Gastroesophageal sphincter (tissue), 4 donors: ENCODE results near the gene CHFR. TPM values are rescaled to one million over a fixed set of nuclear protein-coding genes. Genes with fewer than 3 reads are reported as not detected.
"Not testable (repeated sequence)": the region's sequence is repeated elsewhere in the genome, so short reads cannot be mapped to it uniquely, and the experiment has no call there.

Experiments used
- ATAC-seq: fragments of 150-250 bp; one replicate; pipeline ENCODE4 v1.9.1; 2016; ENCODE audit warnings: mild to moderate bottlenecking, moderate library complexity
- H3K27ac ChIP-seq, 4 donors: fragments of 200-600 bp; sonication (generic) in 3 of 4; 1 replicate in 3 of 4; 2 replicates in 1 of 4; pipeline ENCODE4 v1.5.1; 2016 to 2019
- H3K27me3 ChIP-seq: fragments of 200-600 bp; sonication (generic); one replicate; pipeline ENCODE4 v1.5.1; 2019
- H3K36me3 ChIP-seq, 2 donors: fragments of 200-600 bp; sonication (generic); one replicate each; pipeline ENCODE4 v1.5.1; 2019; ENCODE audit warnings: control low read depth in 1 of 2
- H3K4me1 ChIP-seq, 3 donors: fragments of 200-600 bp; sonication (generic); 1 replicate in 2 of 3; 2 replicates in 1 of 3; pipeline ENCODE4 v1.5.1; 2016 to 2019; ENCODE audit warnings: control low read depth in 2 of 3
- H3K4me3 ChIP-seq, 2 donors: fragments of 200-600 bp; sonication (generic); one replicate each; pipeline ENCODE4 v1.5.1; 2019; ENCODE audit warnings: mild to moderate bottlenecking in 1 of 2, moderate library complexity in 1 of 2
- H3K9me3 ChIP-seq, 3 donors: fragments of 200-600 bp; sonication (generic); one replicate each; pipeline ENCODE4 v1.5.1; 2017 to 2019; ENCODE audit warnings: control low read depth in 2 of 3
- EP300 ChIP-seq: sonication (generic); formaldehyde crosslinking; IDR thresholded peaks from one replicate; pipeline ENCODE4 v1.6.1; 2017; ENCODE audit warnings: antibody characterized with exemption, mild to moderate bottlenecking
- POLR2A ChIP-seq, 2 donors: fragments of 450-650 bp; IDR thresholded peaks; one replicate each; pipeline ENCODE4 v1.6.1; 2017; ENCODE audit warnings: antibody characterized with exemption in 2 of 2, mild to moderate bottlenecking in 2 of 2, moderate library complexity in 1 of 2
- POLR2AphosphoS5 ChIP-seq: sonication (generic); formaldehyde crosslinking; IDR thresholded peaks from one replicate; pipeline ENCODE4 v1.6.1; 2017; ENCODE audit warnings: antibody characterized with exemption
- WGBS, 2 donors: methylation state at CpG; one replicate each; pipeline ENCODE4 v1.1.5; 2018; ENCODE audit warnings: low coverage in 1 of 2; 5-methylcytosine and 5-hydroxymethylcytosine counted together
- total RNA-seq, 4 donors: library from RNA; depleted of rRNA; stranded (reverse); fragments of >200 nt; gene quantifications; one replicate each; pipeline ENCODE4 v1.1.0, GENCODE V29; 2016
- TF ChIP-seq, protein P1 (sequence below), 4 experiments: fragments of 200-600 bp in 2 of 4; fragments of 450-650 bp in 2 of 4; sonication (generic) in 1 of 4; IDR thresholded peaks; one replicate each; pipeline ENCODE4 v1.5.1; 2017 to 2019; ENCODE audit warnings: antibody characterized with exemption in 4 of 4, mild to moderate bottlenecking in 2 of 4, moderate library complexity in 2 of 4

CHFR gene
- total RNA-seq, 4 donors from 2014 or later, result 30.8 to 42.1 (median 36.8) TPM

DNA sequence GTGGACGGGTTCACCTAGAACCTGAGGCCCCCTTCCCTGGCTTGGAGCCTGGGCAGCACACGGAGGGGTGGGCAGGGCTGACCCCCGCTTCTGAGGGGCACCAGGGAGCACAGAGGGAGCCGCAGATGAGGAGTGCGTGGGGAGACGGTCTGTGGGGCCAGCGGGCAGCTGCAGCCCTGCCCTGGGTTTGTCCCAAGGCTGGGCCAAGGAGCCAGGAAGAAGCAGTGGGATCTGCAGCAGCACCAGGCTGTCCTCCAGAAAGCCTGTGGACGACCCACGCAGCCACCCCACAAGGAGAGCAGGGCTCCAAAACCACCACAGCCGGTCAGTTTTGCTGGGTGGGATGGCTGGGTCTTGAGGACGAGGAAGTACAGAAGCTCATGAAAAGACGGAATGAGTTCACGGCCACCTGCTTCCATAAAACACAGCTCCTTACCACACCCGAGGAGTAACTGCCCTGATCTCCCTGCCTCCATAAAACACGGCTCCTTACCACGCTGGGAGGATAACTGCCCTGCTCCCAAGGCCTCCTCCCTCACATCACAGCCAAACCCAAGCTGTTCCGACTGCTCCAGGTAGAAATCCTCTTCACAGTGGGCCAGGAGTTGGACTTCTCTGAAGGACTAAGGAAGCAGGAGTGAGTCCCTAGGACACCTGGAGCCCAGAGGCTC lies 48.9 kb downstream of the CHFR start:
- Histone ChIP-seq H3K27ac (peak overlapping the region in 3 of 4 donors; percentile 59 to 67 (median 61)), H3K9me3 (no peaks in the 10 kb centered on the region), H3K4me1 (peaks cover 0 to 17% (median 4%) of the 10 kb centered on the region in 3 donors), H3K27me3 (no peaks in the 10 kb centered on the region), H3K4me3 (no peak overlapping the region), H3K36me3 (peaks cover 0 to 64% of the 10 kb centered on the region in 2 donors)
- no peak for ATAC-seq
- WGBS, 2 donors, result 70% methylated on average over 2 of the region's 17 CpGs; no CpG with 5 or more reads in 1 of the 2 donors
- TF ChIP-seq, protein P1, sequence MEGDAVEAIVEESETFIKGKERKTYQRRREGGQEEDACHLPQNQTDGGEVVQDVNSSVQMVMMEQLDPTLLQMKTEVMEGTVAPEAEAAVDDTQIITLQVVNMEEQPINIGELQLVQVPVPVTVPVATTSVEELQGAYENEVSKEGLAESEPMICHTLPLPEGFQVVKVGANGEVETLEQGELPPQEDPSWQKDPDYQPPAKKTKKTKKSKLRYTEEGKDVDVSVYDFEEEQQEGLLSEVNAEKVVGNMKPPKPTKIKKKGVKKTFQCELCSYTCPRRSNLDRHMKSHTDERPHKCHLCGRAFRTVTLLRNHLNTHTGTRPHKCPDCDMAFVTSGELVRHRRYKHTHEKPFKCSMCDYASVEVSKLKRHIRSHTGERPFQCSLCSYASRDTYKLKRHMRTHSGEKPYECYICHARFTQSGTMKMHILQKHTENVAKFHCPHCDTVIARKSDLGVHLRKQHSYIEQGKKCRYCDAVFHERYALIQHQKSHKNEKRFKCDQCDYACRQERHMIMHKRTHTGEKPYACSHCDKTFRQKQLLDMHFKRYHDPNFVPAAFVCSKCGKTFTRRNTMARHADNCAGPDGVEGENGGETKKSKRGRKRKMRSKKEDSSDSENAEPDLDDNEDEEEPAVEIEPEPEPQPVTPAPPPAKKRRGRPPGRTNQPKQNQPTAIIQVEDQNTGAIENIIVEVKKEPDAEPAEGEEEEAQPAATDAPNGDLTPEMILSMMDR (IDR thresholded peaks at IDR 0.05), result no peak
- TF ChIP-seq POLR2AphosphoS5, result no peak

DNA sequence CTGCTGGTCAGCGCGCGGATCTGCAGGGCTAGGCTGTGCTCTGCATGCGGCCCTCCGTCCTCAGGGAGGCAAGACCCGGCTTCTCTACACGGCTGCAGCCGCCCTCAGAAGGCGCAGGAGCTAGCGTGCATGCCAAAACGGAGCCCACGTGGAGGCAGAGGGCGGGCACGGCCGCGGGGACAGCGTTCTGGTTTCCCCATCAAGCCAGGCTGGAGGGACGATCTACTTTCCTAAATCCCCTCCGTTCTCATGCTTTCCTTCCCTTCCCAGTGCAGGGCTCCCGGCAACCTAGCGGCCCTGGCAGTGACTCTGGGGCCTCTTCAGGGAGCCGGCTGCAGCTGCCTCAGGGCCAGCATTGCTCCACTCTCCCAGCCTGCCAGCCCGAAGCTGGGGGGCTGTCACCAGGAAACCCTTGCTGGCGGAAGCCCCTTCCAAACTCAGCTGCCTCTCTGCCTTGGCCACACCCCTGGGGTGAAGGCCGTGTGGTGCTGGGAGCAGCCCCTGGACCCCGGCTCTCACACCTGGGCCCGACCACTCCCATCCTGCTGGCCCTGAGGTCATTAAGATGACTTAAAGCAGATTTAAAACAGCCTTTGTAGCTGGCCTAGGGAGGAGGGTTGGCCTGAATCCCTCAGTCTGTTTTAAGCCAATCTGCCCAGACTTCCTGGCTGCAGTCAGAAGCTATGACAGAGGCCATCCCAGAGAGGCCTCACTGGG lies 49.6 kb downstream of the CHFR start:
- Histone ChIP-seq H3K9me3 (no peaks in the 10 kb centered on the region), H3K4me3 (no peak overlapping the region), H3K4me1 (peaks cover 0 to 17% (median 4%) of the 10 kb centered on the region in 3 donors), H3K27ac (peak overlapping the region in 3 of 4 donors; percentile 59 to 67 (median 61)), H3K27me3 (no peaks in the 10 kb centered on the region), H3K36me3 (peaks cover 0 to 64% of the 10 kb centered on the region in 2 donors)
- no CpG with 5 or more reads among the region's 27 CpGs for WGBS, 2 donors
- peak; percentile 76 for ATAC-seq
- no peak for TF ChIP-seq POLR2A (IDR thresholded peaks at IDR 0.05)
- no peak for TF ChIP-seq POLR2AphosphoS5
- TF ChIP-seq, protein P1 (IDR thresholded peaks at IDR 0.05), result no peak
- TF ChIP-seq EP300, result no peak

DNA sequence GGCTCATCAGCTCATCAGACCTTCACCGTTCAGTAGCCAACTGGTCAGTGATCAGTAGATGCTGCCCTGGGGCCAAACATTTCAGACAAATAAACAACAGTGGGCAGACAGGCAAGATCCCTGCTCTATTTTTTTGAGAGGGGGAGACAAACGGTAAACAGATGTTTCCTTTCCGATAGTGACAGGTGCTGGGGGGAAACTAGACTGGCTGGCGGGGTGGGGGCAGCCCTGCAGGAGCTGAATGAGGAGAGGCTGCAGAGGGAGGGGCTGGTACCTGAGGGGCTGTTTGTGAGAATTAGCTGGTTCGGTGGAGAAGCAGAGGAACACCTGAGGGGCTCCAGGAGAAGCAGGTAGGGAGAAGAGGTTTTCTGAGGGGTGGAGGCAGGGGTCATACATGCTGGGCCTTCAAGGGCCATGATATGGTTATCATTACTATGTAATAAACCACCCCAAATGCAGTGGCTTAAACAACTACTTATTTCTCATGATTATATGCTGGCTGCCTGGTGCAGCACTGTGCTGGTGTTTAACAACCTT lies 50.5 kb downstream of the CHFR start:
- 14 to 53% methylated on average over 2 to 3 of the region's 5 CpGs for whole genome bisulfite sequencing, 2 donors
- TF ChIP-seq POLR2A (IDR thresholded peaks at IDR 0.05) (no peak), POLR2AphosphoS5 (no peak), EP300 (no peak)
- TF ChIP-seq, protein P1 (IDR thresholded peaks at IDR 0.05), result no peak
- no peak for ATAC-seq
- Histone ChIP-seq H3K9me3 (no peaks in the 10 kb centered on the region), H3K36me3 (peaks cover 0 to 61% of the 10 kb centered on the region in 2 donors), H3K27me3 (no peaks in the 10 kb centered on the region), H3K27ac (no peak overlapping the region), H3K4me1 (peaks cover 0 to 17% (median 4%) of the 10 kb centered on the region in 3 donors), H3K4me3 (no peak overlapping the region)

DNA sequence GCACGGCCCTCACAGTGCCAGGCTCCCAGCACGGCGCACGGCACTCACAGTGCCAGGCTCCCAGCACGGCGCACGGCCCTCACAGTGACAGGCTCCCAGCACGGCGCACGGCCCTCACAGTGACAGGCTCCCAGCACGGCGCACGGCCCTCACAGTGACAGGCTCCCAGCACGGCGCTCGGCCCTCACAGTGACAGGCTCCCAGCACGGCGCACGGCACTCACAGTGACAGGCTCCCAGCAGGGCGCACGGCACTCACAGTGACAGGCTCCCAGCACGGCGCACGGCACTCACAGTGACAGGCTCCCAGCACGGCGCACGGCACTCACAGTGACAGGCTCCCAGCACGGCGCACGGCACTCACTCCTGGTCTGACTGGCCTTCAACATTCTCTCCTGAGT lies 51.2 kb downstream of the CHFR start:
- Histone ChIP-seq H3K4me1 (peaks cover 0 to 17% (median 4%) of the 10 kb centered on the region in 3 donors), H3K36me3 (peaks cover 0 to 57% of the 10 kb centered on the region in 2 donors)
- H3K27ac ChIP-seq, H3K27me3 ChIP-seq, ATAC-seq, H3K9me3 ChIP-seq, H3K4me3 ChIP-seq: not testable (repeated sequence)
- WGBS, 2 donors, result no CpG with 5 or more reads among the region's 30 CpGs

DNA sequence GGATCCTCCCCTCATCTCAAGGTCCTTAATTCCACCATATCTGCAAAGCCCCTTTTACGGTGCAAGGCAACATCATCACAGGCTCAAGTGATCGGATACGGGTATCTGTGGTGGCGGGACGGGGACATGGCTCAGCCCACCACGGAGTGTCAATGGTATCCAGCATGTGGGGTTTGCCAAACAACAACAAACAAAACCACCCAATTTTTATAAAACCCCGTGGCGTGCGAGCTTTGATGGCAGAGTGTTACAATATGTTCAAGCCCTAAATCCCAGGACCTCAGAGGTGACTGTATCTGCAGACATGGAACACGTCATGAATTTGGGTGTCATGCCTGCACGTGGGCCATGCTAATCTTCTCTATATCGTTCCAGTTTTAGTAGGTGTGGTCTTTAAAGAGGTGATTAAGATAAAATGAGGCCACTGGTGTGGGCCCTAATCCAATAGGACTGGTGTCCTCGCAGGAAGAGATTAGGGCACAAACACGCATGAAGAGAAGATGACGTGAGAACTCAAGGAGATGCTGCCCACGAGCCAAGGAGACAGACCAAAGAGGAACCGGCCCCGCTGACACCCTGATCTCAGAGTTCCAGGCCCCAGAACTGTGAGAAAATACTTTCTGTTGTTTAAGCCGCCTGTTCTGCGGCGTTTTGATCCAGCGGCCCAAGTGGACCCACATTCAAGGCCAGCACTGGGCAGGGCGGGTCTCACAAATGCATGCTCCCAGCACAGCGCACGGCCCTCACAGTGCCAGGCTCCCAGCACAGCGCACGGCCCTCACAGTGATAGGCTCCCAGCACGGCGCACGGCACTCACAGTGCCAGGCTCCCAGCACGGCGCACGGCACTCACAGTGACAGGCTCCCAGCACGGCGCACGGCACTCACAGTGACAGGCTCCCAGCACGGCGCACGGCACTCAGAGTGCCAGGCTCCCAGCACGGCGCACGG lies 52.1 kb downstream of the CHFR start:
- WGBS, 2 donors, result 95 to 96% methylated on average over 4 to 11 of the region's 42 CpGs
- no peaks in the 10 kb centered on the region for H3K9me3 ChIP-seq
- ATAC-seq, result no peak

More for the DNA sequence above, 52.1 kb downstream of the CHFR start:
- H3K27me3 ChIP-seq, result no peaks in the 10 kb centered on the region
- no peak overlapping the region for H3K27ac ChIP-seq
- H3K4me3 ChIP-seq, result no peak overlapping the region
- peaks cover 0 to 48% of the 10 kb centered on the region in 2 donors for H3K36me3 ChIP-seq
- no peak for TF ChIP-seq EP300
- peaks cover 0 to 17% (median 4%) of the 10 kb centered on the region in 3 donors for H3K4me1 ChIP-seq
